ENCODE results near the gene WDR26. TPM values are rescaled to one million over a fixed set of nuclear protein-coding genes. Genes with fewer than 3 reads are reported as not detected.
"Not testable (repeated sequence)": the region's sequence is repeated elsewhere in the genome, so short reads cannot be mapped to it uniquely, and the experiment has no call there.

WDR26 gene
- total RNA-seq, 2 experiments from 2014 or later = 61.4 to 62.3 TPM

- Mint-ChIP-seq H3K36me3 (peaks cover 44% of the 10 kb centered on the region), H3K4me1 (peaks cover 52% of the 10 kb centered on the region)
- not testable (repeated sequence) for H3K27me3 Mint-ChIP-seq, H3K27ac Mint-ChIP-seq, H3K4me3 Mint-ChIP-seq, DNase-seq, H3K9me3 Mint-ChIP-seq
These were observed 5.9 kb downstream of the WDR26 start for GRCh38 chr1:224428713-224429112.

GRCh38 chr1:224427346-224427745 lies 7.3 kb downstream of the WDR26 start:
- Mint-ChIP-seq H3K9me3 (no peaks in the 10 kb centered on the region), H3K27ac (no peak overlapping the region), H3K27me3 (no peaks in the 10 kb centered on the region), H3K36me3 (peaks cover 38% of the 10 kb centered on the region), H3K4me1 (peaks cover 48% of the 10 kb centered on the region), H3K4me3 (no peak overlapping the region)
- no peak for DNase-seq

- not testable (repeated sequence) for H3K4me3 Mint-ChIP-seq, H3K27ac Mint-ChIP-seq, DNase-seq, H3K27me3 Mint-ChIP-seq, H3K9me3 Mint-ChIP-seq
- H3K4me1 Mint-ChIP-seq = peaks cover 44% of the 10 kb centered on the region
- peaks cover 40% of the 10 kb centered on the region for H3K36me3 Mint-ChIP-seq
These were observed 7.7 kb downstream of the WDR26 start for GRCh38 chr1:224426869-224427268.

- Mint-ChIP-seq H3K36me3 (peaks cover 33% of the 10 kb centered on the region), H3K9me3 (no peaks in the 10 kb centered on the region), H3K27ac (peak overlapping the region; percentile 0), H3K4me1 (peaks cover 34% of the 10 kb centered on the region), H3K27me3 (no peaks in the 10 kb centered on the region), H3K4me3 (no peak overlapping the region)
- DNase-seq = no peak
These were observed 9.2 kb downstream of the WDR26 start for GRCh38 chr1:224425279-224425884.

GRCh38 chr1:224420106-224420505 lies 14.5 kb downstream of the WDR26 start:
- H3K27ac Mint-ChIP-seq = no peak overlapping the region
- no peak for DNase-seq
- peaks cover 35% of the 10 kb centered on the region for H3K36me3 Mint-ChIP-seq
- H3K4me3 Mint-ChIP-seq = no peak overlapping the region
- H3K4me1 Mint-ChIP-seq = peaks cover 13% of the 10 kb centered on the region
- H3K27me3 Mint-ChIP-seq = no peaks in the 10 kb centered on the region
- no peaks in the 10 kb centered on the region for H3K9me3 Mint-ChIP-seq

GRCh38 chr1:224411766-224412165 lies 22.8 kb downstream of the WDR26 start:
- Mint-ChIP-seq H3K27ac (no peak overlapping the region), H3K27me3 (no peaks in the 10 kb centered on the region), H3K9me3 (no peaks in the 10 kb centered on the region), H3K4me3 (no peak overlapping the region), H3K4me1 (peaks cover 14% of the 10 kb centered on the region), H3K36me3 (peaks cover 14% of the 10 kb centered on the region)
- DNase-seq = no peak

- Mint-ChIP-seq H3K27ac (no peak overlapping the region), H3K4me1 (peaks cover 25% of the 10 kb centered on the region), H3K9me3 (no peaks in the 10 kb centered on the region), H3K36me3 (peaks cover 21% of the 10 kb centered on the region), H3K4me3 (no peak overlapping the region), H3K27me3 (no peaks in the 10 kb centered on the region)
- no peak for DNase-seq
These were observed 26.4 kb downstream of the WDR26 start for GRCh38 chr1:224408294-224408590.

GRCh38 chr1:224407571-224408293 lies 26.9 kb downstream of the WDR26 start:
- H3K27me3 Mint-ChIP-seq = no peaks in the 10 kb centered on the region
- no peak for DNase-seq
- no peak overlapping the region for H3K4me3 Mint-ChIP-seq
- no peak overlapping the region for H3K27ac Mint-ChIP-seq
- H3K9me3 Mint-ChIP-seq = no peaks in the 10 kb centered on the region
- peaks cover 21% of the 10 kb centered on the region for H3K36me3 Mint-ChIP-seq
- H3K4me1 Mint-ChIP-seq = peaks cover 25% of the 10 kb centered on the region

GRCh38 chr1:224406216-224406615 lies 28.4 kb downstream of the WDR26 start:
- Mint-ChIP-seq H3K27ac (no peak overlapping the region), H3K36me3 (peaks cover 23% of the 10 kb centered on the region), H3K4me1 (peaks cover 32% of the 10 kb centered on the region)

GRCh38 chr1:224405604-224405970 lies 29.0 kb downstream of the WDR26 start:
- no peak overlapping the region for H3K27ac Mint-ChIP-seq
- H3K9me3 Mint-ChIP-seq = no peaks in the 10 kb centered on the region
- no peaks in the 10 kb centered on the region for H3K27me3 Mint-ChIP-seq
- peaks cover 33% of the 10 kb centered on the region for H3K4me1 Mint-ChIP-seq
- DNase-seq = no peak
- peaks cover 25% of the 10 kb centered on the region for H3K36me3 Mint-ChIP-seq
- H3K4me3 Mint-ChIP-seq = no peak overlapping the region

More at GRCh38 chr1:224406216-224406615, 28.4 kb downstream of the WDR26 start:
- Mint-ChIP-seq H3K27me3 (no peaks in the 10 kb centered on the region), H3K9me3 (no peaks in the 10 kb centered on the region), H3K4me3 (no peak overlapping the region)
- no peak for DNase-seq

GRCh38 chr1:224404916-224405603 lies 29.5 kb downstream of the WDR26 start:
- no peaks in the 10 kb centered on the region for H3K27me3 Mint-ChIP-seq
- no peak overlapping the region for H3K4me3 Mint-ChIP-seq
- no peak for DNase-seq
- H3K27ac Mint-ChIP-seq = peak overlapping the region; percentile 60
- H3K4me1 Mint-ChIP-seq = peaks cover 33% of the 10 kb centered on the region
- H3K9me3 Mint-ChIP-seq = no peaks in the 10 kb centered on the region
- H3K36me3 Mint-ChIP-seq = peaks cover 25% of the 10 kb centered on the region

- no peak for DNase-seq
- Mint-ChIP-seq H3K27me3 (no peaks in the 10 kb centered on the region), H3K27ac (no peak overlapping the region), H3K9me3 (no peaks in the 10 kb centered on the region), H3K4me3 (no peak overlapping the region), H3K4me1 (peaks cover 27% of the 10 kb centered on the region), H3K36me3 (peaks cover 36% of the 10 kb centered on the region)
These were observed 32.0 kb downstream of the WDR26 start for GRCh38 chr1:224402472-224403036.

- Mint-ChIP-seq H3K4me1 (peaks cover 22% of the 10 kb centered on the region), H3K36me3 (peaks cover 32% of the 10 kb centered on the region), H3K4me3 (no peak overlapping the region), H3K27me3 (no peaks in the 10 kb centered on the region), H3K9me3 (no peaks in the 10 kb centered on the region), H3K27ac (peak overlapping the region; percentile 27)
- no peak for DNase-seq
These were observed 34.7 kb downstream of the WDR26 start for GRCh38 chr1:224399887-224400286.

GRCh38 chr1:224393294-224393693 lies 41.3 kb downstream of the WDR26 start:
- H3K4me1 Mint-ChIP-seq = peaks cover 35% of the 10 kb centered on the region
- H3K36me3 Mint-ChIP-seq = peaks cover 58% of the 10 kb centered on the region
- H3K27me3 Mint-ChIP-seq = no peaks in the 10 kb centered on the region
- H3K27ac Mint-ChIP-seq = no peak overlapping the region
- H3K4me3 Mint-ChIP-seq = no peak overlapping the region
- no peak for DNase-seq
- H3K9me3 Mint-ChIP-seq = no peaks in the 10 kb centered on the region

- Mint-ChIP-seq H3K9me3 (no peaks in the 10 kb centered on the region), H3K4me1 (peaks cover 41% of the 10 kb centered on the region), H3K27me3 (no peaks in the 10 kb centered on the region), H3K4me3 (no peak overlapping the region), H3K36me3 (peaks cover 63% of the 10 kb centered on the region), H3K27ac (peak overlapping the region; percentile 76)
- DNase-seq = no peak
These were observed 42.0 kb downstream of the WDR26 start for GRCh38 chr1:224392411-224393249.

Data from activated naive CD8-positive, alpha-beta T cell treated with anti-CD3 and anti-CD28 coated beads for 36 hours (primary cell).